ENCODE data around the gene AP2B1.

AP2B1 gene

GRCh38 chr17:35773679-35774425, 186.7 kb downstream of the AP2B1 start:
- H3K27ac ChIP-seq (ENCODE audit: extremely low read depth, low read depth, low read length): no peak overlapping the region; the same call in 1 of the 2 replicates
- H3K9me3 ChIP-seq (ENCODE audit: control insufficient read depth, insufficient read depth, low read depth, low read length): no peaks in the 10 kb centered on the region
- no peak overlapping the region for H3K4me3 ChIP-seq (ENCODE audit: low read depth, low read length)
- H3K36me3 ChIP-seq (ENCODE audit: control insufficient read depth in 2 of 2, insufficient read depth in 1 of 2, low read length in 2 of 2): no peaks in the 10 kb centered on the region
- H3K4me1 ChIP-seq (ENCODE audit: control insufficient read depth, insufficient read depth, low read length): peaks cover 10% of the 10 kb centered on the region; the same call in 1 of the 2 replicates
- CTCF ChIA-PET: interaction anchor here (1.3 to 2.7 kb wide), 2 partner anchors 10 to 31 kb away, joined by 3 to 26 read pairs; no protein-coding TSS in a partner anchor
- TF ChIP-seq ZNF692 (tag by site-specific recombination; IDR thresholded peaks at IDR 0.05): peak; percentile 41; the same call in 1 of the 2 replicates
- TF ChIP-seq ZNF398 (tag by site-specific recombination; IDR thresholded peaks at IDR 0.05): peak; percentile 30; the same call in 1 of the 2 replicates
- no peak for TF ChIP-seq ZNF596 (tag by site-specific recombination; IDR thresholded peaks at IDR 0.05)
- TF ChIP-seq ZIC2 (tag by site-specific recombination; IDR thresholded peaks at IDR 0.05): 0 out of 2 replicates have a peak, but pooled peaks have one; percentile 19
- POLR2A ChIA-PET: interaction anchor here (1.0 kb wide), 1 partner anchor 35 kb away, joined by 5 read pairs; the partner anchor contains the start of gene TAF15

- Histone ChIP-seq H3K27ac (ENCODE audit: extremely low read depth, low read depth, low read length) (no peak overlapping the region; the same call in 1 of the 2 replicates), H3K4me1 (ENCODE audit: control insufficient read depth, insufficient read depth, low read length) (peaks cover 10% of the 10 kb centered on the region; the same call in 1 of the 2 replicates), H3K4me3 (ENCODE audit: low read depth, low read length) (no peak overlapping the region), H3K36me3 (ENCODE audit: control insufficient read depth in 2 of 2, insufficient read depth in 1 of 2, low read length in 2 of 2) (no peaks in the 10 kb centered on the region), H3K9me3 (ENCODE audit: control insufficient read depth, insufficient read depth, low read depth, low read length) (no peaks in the 10 kb centered on the region)
- ChIA-PET POLR2A (interaction anchor here (1.0 kb wide), 2 partner anchors 26 to 34 kb away, joined by 3 to 5 read pairs; partner anchors contain the start of gene TAF15), CTCF (interaction anchor here (1.3 to 2.7 kb wide), 2 partner anchors 11 to 31 kb away, joined by 3 to 26 read pairs; no protein-coding TSS in a partner anchor)
- TF ChIP-seq KLF17 (tag by site-specific recombination; IDR thresholded peaks at IDR 0.05) (peak; percentile 81), ZNF354C (tag by site-specific recombination; IDR thresholded peaks at IDR 0.05; ENCODE audit: borderline replicate concordance, low read depth) (no peak), ZNF529 (tag by site-specific recombination; IDR thresholded peaks at IDR 0.05; ENCODE audit: insufficient replicate concordance) (no peak), GLIS1 (tag by site-specific recombination; IDR thresholded peaks at IDR 0.05) (peak; percentile 56), ZNF341 (tag by site-specific recombination; IDR thresholded peaks at IDR 0.05; ENCODE audit: low read depth) (0 out of 2 replicates have a peak, but pooled peaks have one; percentile 16), PRDM10 (tag by site-specific recombination; IDR thresholded peaks at IDR 0.05) (peak; percentile 83), ZBTB48 (tag by site-specific recombination; IDR thresholded peaks at IDR 0.05) (peak; percentile 43; the same call in 1 of the 2 replicates), ZNF398 (tag by site-specific recombination; IDR thresholded peaks at IDR 0.05) (peak; percentile 72)
Measured at GRCh38 chr17:35774499-35774898, 187.4 kb downstream of the AP2B1 start.
